ENCODE measurements around the gene NTRK1.

NTRK1 gene

DNA sequence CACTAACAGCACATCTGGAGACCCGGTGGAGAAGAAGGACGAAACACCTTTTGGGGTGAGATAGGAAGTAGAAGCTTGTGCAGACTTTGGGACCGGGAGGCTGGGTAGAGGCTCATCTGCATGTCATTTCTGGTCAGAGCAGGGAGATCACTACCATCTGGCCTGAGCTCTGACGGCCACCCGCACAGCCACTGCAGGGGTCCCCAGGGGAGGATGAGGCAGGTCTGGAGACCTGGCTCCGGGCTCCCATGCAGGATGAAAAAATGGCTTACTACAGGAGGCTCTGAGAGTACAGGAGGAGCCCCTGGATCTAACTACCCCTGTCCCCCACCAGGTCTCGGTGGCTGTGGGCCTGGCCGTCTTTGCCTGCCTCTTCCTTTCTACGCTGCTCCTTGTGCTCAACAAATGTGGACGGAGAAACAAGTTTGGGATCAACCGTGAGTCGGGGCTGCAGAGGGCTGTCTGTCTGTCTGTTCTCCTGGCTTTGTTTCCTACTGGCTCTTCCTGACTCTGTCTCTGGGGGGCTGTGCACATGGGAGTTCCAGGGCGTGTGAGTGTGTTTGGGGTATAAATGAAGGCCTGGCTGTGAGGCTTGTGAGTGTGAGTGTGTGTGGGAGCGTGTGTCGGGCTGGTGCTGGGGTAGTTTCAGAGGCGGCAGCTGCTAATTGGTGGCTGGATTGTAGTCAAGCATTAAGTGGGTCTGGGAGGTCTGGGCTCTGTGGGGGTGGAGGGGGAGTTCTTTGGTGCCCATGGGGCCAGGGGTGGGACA lies 14.1 kb downstream of the NTRK1 start:
- peaks cover 58% of the 10 kb centered on the region for H3K4me1 ChIP-seq
- TF ChIP-seq Cebpa-rat (IDR thresholded peaks at IDR 0.05) = no peak
- H3K4me3 ChIP-seq = no peak overlapping the region
- no peaks in the 10 kb centered on the region for H3K36me3 ChIP-seq
- H3K27ac ChIP-seq = peak overlapping the region; percentile 66
- no peaks in the 10 kb centered on the region for H3K27me3 ChIP-seq
- peak overlapping the region; percentile 64 for H3K9ac ChIP-seq
- H3K4me2 ChIP-seq = peak overlapping the region; percentile 86
- no peaks in the 10 kb centered on the region for H3K9me3 ChIP-seq
- H4K20me1 ChIP-seq = no peaks in the 10 kb centered on the region

DNA sequence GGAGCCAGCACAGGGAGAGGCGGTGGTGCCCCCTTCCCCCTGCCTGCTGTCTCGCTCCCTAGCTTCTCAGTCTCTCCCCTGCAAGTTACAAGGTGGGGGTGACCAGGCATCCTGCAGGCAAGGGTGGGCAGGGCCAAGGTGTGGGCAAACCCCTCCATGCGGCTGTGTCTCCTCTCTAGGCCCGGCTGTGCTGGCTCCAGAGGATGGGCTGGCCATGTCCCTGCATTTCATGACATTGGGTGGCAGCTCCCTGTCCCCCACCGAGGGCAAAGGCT lies 14.6 kb downstream of the NTRK1 start:
- no peak for TF ChIP-seq Cebpa-rat (IDR thresholded peaks at IDR 0.05)
- Histone ChIP-seq H3K4me1 (peaks cover 53% of the 10 kb centered on the region), H4K20me1 (no peaks in the 10 kb centered on the region), H3K27me3 (no peaks in the 10 kb centered on the region), H3K4me2 (peak overlapping the region; percentile 86), H3K9me3 (no peaks in the 10 kb centered on the region), H3K27ac (peak overlapping the region; percentile 66), H3K4me3 (no peak overlapping the region), H3K9ac (peak overlapping the region; percentile 64; the same call in 1 of the 2 replicates), H3K36me3 (no peaks in the 10 kb centered on the region)

GRCh38 chr1:156876281-156876680 lies 15.6 kb downstream of the NTRK1 start:
- Histone ChIP-seq H3K27ac (no peak overlapping the region), H3K36me3 (no peaks in the 10 kb centered on the region), H3K9ac (no peak overlapping the region), H3K4me3 (no peak overlapping the region), H4K20me1 (no peaks in the 10 kb centered on the region), H3K27me3 (no peaks in the 10 kb centered on the region), H3K4me1 (peaks cover 50% of the 10 kb centered on the region), H3K9me3 (no peaks in the 10 kb centered on the region), H3K4me2 (peak overlapping the region; percentile 86)
- no peak for TF ChIP-seq Cebpa-rat (IDR thresholded peaks at IDR 0.05)

GRCh38 chr1:156877433-156878170 lies 16.9 kb downstream of the NTRK1 start:
- TF ChIP-seq Cebpa-rat (IDR thresholded peaks at IDR 0.05) = no peak
- no peaks in the 10 kb centered on the region for H3K36me3 ChIP-seq
- no peaks in the 10 kb centered on the region for H3K27me3 ChIP-seq
- H3K4me2 ChIP-seq = no peak overlapping the region
- peaks cover 44% of the 10 kb centered on the region for H3K4me1 ChIP-seq
- no peak overlapping the region for H3K4me3 ChIP-seq
- H3K9ac ChIP-seq = no peak overlapping the region
- H3K27ac ChIP-seq = no peak overlapping the region
- H3K9me3 ChIP-seq = no peaks in the 10 kb centered on the region
- H4K20me1 ChIP-seq = no peaks in the 10 kb centered on the region

- no peak overlapping the region for H3K4me2 ChIP-seq
- H3K9me3 ChIP-seq = no peaks in the 10 kb centered on the region
- no peaks in the 10 kb centered on the region for H3K27me3 ChIP-seq
- peaks cover 39% of the 10 kb centered on the region for H3K4me1 ChIP-seq
- H3K27ac ChIP-seq = no peak overlapping the region
- no peaks in the 10 kb centered on the region for H4K20me1 ChIP-seq
- H3K9ac ChIP-seq = no peak overlapping the region
- no peak overlapping the region for H3K4me3 ChIP-seq
- no peak for TF ChIP-seq Cebpa-rat (IDR thresholded peaks at IDR 0.05)
- H3K36me3 ChIP-seq = no peaks in the 10 kb centered on the region
Measured at GRCh38 chr1:156879876-156880275, 19.2 kb downstream of the NTRK1 start.

DNA sequence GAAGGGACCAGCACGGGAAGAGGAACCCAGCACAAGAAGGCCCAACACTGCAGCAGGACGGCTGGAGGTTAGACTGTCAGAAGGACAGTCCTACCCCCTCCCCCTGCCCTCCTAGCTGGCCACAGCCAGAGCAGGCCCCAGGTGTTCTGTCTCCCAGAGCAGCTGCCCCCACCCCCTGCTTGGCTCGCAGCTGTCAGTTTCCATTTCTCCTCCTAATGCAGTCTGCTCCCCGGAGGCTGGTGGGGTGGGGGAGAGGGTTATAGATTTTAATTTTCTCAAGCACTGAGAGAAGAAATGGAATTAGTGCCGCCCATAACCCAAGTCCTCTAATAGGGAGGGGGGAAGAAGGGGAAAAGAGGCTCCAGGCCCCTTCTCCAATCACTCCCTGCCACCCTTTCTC lies 19.8 kb downstream of the NTRK1 start:
- no peak overlapping the region for H3K27ac ChIP-seq
- H3K36me3 ChIP-seq = no peaks in the 10 kb centered on the region
- no peak overlapping the region for H3K4me3 ChIP-seq
- no peaks in the 10 kb centered on the region for H4K20me1 ChIP-seq
- H3K27me3 ChIP-seq = no peaks in the 10 kb centered on the region
- H3K4me2 ChIP-seq = peak overlapping the region; percentile 30
- H3K9ac ChIP-seq = 0 out of 2 replicates have a peak overlapping the region, but pooled peaks have one; percentile 10
- H3K9me3 ChIP-seq = no peaks in the 10 kb centered on the region
- TF ChIP-seq Cebpa-rat (IDR thresholded peaks at IDR 0.05) = no peak
- peaks cover 33% of the 10 kb centered on the region for H3K4me1 ChIP-seq

- no peaks in the 10 kb centered on the region for H3K36me3 ChIP-seq
- peaks cover 27% of the 10 kb centered on the region for H3K4me1 ChIP-seq
- no peaks in the 10 kb centered on the region for H3K9me3 ChIP-seq
- H3K27ac ChIP-seq = no peak overlapping the region
- TF ChIP-seq Cebpa-rat (IDR thresholded peaks at IDR 0.05) = no peak
- H3K27me3 ChIP-seq = no peaks in the 10 kb centered on the region
- H3K4me2 ChIP-seq = peak overlapping the region; percentile 30; the same call in 1 of the 2 replicates
- no peaks in the 10 kb centered on the region for H4K20me1 ChIP-seq
- no peak overlapping the region for H3K4me3 ChIP-seq
- 0 out of 2 replicates have a peak overlapping the region, but pooled peaks have one; percentile 9 for H3K9ac ChIP-seq
Measured at GRCh38 chr1:156881101-156881500, 20.4 kb downstream of the NTRK1 start.

DNA sequence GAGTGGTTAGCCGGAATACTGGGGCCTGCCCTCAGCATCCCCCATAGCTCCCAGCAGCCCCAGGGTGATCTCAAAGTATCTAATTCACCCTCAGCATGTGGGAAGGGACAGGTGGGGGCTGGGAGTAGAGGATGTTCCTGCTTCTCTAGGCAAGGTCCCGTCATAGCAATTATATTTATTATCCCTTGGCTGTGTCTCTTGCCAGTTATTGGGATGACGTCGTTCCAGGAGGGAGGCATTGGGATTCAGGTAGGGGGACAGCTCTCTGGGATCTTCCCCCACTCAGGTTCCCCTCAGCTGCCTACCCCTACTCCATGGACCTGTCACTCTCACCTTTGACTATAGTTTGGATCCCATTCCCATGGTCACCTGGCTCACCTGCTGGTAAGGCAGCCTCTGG lies 21.0 kb downstream of the NTRK1 start:
- H3K36me3 ChIP-seq = no peaks in the 10 kb centered on the region
- peaks cover 26% of the 10 kb centered on the region for H3K4me1 ChIP-seq
- no peak overlapping the region for H3K4me3 ChIP-seq
- H3K27ac ChIP-seq = no peak overlapping the region
- TF ChIP-seq Cebpa-rat (IDR thresholded peaks at IDR 0.05) = no peak
- H3K9me3 ChIP-seq = no peaks in the 10 kb centered on the region
- no peak overlapping the region for H3K9ac ChIP-seq
- H3K27me3 ChIP-seq = no peaks in the 10 kb centered on the region
- no peaks in the 10 kb centered on the region for H4K20me1 ChIP-seq
- H3K4me2 ChIP-seq = no peak overlapping the region

GRCh38 chr1:156882543-156882942 lies 21.9 kb downstream of the NTRK1 start:
- H3K9ac ChIP-seq = no peak overlapping the region
- H3K27ac ChIP-seq = no peak overlapping the region
- no peaks in the 10 kb centered on the region for H4K20me1 ChIP-seq
- no peak for TF ChIP-seq Cebpa-rat (IDR thresholded peaks at IDR 0.05)
- no peaks in the 10 kb centered on the region for H3K9me3 ChIP-seq
- H3K4me3 ChIP-seq = no peak overlapping the region
- H3K4me2 ChIP-seq = no peak overlapping the region
- no peaks in the 10 kb centered on the region for H3K36me3 ChIP-seq
- H3K27me3 ChIP-seq = no peaks in the 10 kb centered on the region
- H3K4me1 ChIP-seq = peaks cover 29% of the 10 kb centered on the region

- Histone ChIP-seq H3K9me3 (no peaks in the 10 kb centered on the region), H3K4me3 (no peak overlapping the region), H3K4me2 (peak overlapping the region; percentile 28; the same call in 1 of the 2 replicates), H3K27me3 (no peaks in the 10 kb centered on the region), H3K36me3 (no peaks in the 10 kb centered on the region), H3K9ac (peak overlapping the region; percentile 24; the same call in 1 of the 2 replicates), H3K27ac (no peak overlapping the region), H3K4me1 (peaks cover 40% of the 10 kb centered on the region), H4K20me1 (no peaks in the 10 kb centered on the region)
- TF ChIP-seq Cebpa-rat (IDR thresholded peaks at IDR 0.05) = no peak
Measured at GRCh38 chr1:156883919-156884318, 23.3 kb downstream of the NTRK1 start.

Measured in BLaER1 (cell line).